ENCODE data around the gene KAT6B.

- TF ChIP-seq EZH2 (IDR thresholded peaks at IDR 0.05; ENCODE audit: borderline replicate concordance, low read depth, low read length, poor library complexity, severe bottlenecking): no peak
- TF ChIP-seq CTCF (conservative IDR thresholded peaks at IDR 0.05; ENCODE audit: low read depth, low read length): no peak
Measured at GRCh38 chr10:74949843-74950765, 123.7 kb downstream of the KAT6B start.

Measured in A673 (cell line).